Measurements from ENCODE around the gene PODN. TPM values are rescaled to one million over a fixed set of nuclear protein-coding genes. Genes with fewer than 3 reads are reported as not detected.

Gene PODN
- total RNA-seq, 1 experiment from 2014 or later: not detected

DNA sequence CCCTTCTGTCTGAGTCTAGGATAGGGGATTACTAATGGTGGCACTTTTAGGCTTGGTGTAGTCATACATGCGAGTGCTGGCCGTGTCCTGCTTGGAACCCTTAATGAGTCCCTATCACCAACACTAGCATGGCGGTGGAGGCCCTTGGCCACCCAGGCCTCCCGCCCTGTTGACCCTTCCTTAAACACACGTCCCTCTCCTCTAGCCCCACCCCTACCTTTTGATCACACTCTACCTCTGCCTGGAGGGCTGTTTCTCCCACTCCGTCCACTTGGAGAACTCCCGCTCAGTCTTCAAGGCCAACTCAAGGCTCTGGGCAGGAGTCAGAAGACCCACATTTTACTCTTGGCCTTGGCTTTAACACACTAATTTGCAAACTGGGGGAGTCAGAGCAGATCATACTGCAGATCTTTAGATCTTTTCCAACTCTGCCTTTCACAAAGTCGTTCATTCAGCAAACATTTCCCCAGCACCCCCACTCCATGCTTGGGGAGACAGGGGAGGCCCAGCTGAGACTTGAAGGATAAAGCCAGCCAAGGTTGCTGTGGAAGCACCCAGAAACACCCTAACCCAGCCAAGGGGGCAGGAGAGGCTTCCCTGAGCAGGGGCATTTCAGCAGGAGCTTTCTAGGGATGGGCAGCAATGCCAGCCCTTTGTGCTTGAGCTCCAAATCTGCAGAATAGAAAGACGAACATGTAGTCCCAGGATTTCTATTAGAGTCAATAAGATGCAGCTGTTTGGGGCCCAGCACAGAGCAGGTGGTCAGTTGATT is 1.9 kb downstream of the PODN start:
- no TSS peak for BruUV-seq (replicated peaks)
- H3K27me3 Mint-ChIP-seq (ENCODE audit: insufficient read depth, unreplicated experiment): no peaks in the 10 kb centered on the region

DNA sequence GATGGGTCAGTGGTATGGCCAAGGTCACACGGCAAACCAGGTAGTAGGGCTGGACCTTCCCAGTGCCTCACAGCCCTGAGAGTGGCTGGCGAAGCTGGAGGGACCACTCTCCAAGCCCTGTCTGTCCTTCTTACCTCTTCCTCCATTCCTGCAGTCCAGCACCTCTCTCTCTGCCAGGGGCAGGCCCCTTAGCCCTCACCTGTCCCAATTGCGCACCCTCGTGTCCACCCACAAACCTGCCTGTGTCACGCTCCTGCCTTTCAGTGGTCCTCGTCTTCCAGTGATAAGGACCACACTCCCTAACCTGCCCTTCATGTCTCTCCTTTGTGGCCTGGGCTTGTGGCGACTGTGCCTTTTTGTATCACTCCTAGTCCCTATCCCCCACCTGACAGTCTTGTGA is 3.4 kb downstream of the PODN start:
- intact Hi-C loops (cut with micrococcal nuclease; ENCODE audit: unreplicated experiment): loop anchor here (5.0 kb wide), 1 partner anchor 117 kb away; no protein-coding TSS in a partner anchor
- no peak overlapping the region for H3K4me3 ChIP-seq (ENCODE audit: low read depth, low read length)
- no peaks in the 10 kb centered on the region for H3K9me3 ChIP-seq
- TF ChIP-seq, protein P1, sequence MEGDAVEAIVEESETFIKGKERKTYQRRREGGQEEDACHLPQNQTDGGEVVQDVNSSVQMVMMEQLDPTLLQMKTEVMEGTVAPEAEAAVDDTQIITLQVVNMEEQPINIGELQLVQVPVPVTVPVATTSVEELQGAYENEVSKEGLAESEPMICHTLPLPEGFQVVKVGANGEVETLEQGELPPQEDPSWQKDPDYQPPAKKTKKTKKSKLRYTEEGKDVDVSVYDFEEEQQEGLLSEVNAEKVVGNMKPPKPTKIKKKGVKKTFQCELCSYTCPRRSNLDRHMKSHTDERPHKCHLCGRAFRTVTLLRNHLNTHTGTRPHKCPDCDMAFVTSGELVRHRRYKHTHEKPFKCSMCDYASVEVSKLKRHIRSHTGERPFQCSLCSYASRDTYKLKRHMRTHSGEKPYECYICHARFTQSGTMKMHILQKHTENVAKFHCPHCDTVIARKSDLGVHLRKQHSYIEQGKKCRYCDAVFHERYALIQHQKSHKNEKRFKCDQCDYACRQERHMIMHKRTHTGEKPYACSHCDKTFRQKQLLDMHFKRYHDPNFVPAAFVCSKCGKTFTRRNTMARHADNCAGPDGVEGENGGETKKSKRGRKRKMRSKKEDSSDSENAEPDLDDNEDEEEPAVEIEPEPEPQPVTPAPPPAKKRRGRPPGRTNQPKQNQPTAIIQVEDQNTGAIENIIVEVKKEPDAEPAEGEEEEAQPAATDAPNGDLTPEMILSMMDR (IDR thresholded peaks at IDR 0.05; ENCODE audit: insufficient read depth in 1 of 2, low read depth in 1 of 2, low read length in 1 of 2, severe bottlenecking in 1 of 2, unreplicated experiment in 1 of 2): no peak
- no peaks in the 10 kb centered on the region for H3K4me1 Mint-ChIP-seq (ENCODE audit: low read depth, unreplicated experiment)
- ChIA-PET POLR2A (no interaction called here), CTCF (no interaction called here)
- no peak overlapping the region for H3K27ac Mint-ChIP-seq (ENCODE audit: unreplicated experiment)
- no peak for DNase-seq
- H3K36me3 Mint-ChIP-seq (ENCODE audit: insufficient read depth, unreplicated experiment): no peaks in the 10 kb centered on the region
- no peaks in the 10 kb centered on the region for H3K36me3 ChIP-seq (ENCODE audit: control insufficient read depth, insufficient read depth, low read length)
- no peaks in the 10 kb centered on the region for H3K9me3 Mint-ChIP-seq (ENCODE audit: unreplicated experiment)
- no peak overlapping the region for H3K4me3 Mint-ChIP-seq (ENCODE audit: unreplicated experiment)
- no TSS peak for BruUV-seq (replicated peaks)
- no peaks in the 10 kb centered on the region for H3K27me3 Mint-ChIP-seq (ENCODE audit: insufficient read depth, unreplicated experiment)
- no peaks in the 10 kb centered on the region for H3K27me3 ChIP-seq (replicated peaks; ENCODE audit: control insufficient read depth, insufficient read depth, low read length)
- H3K4me1 ChIP-seq: no peaks in the 10 kb centered on the region

More for the DNA sequence above, 1.9 kb downstream of the PODN start:
- no peak overlapping the region for H3K4me3 Mint-ChIP-seq (ENCODE audit: unreplicated experiment)
- no peaks in the 10 kb centered on the region for H3K27me3 ChIP-seq (replicated peaks; ENCODE audit: control insufficient read depth, insufficient read depth, low read length)
- ChIA-PET POLR2A (no interaction called here), CTCF (no interaction called here)
- no peak for DNase-seq
- intact Hi-C loops (cut with micrococcal nuclease; ENCODE audit: unreplicated experiment): no loop called here
- H3K36me3 Mint-ChIP-seq (ENCODE audit: insufficient read depth, unreplicated experiment): no peaks in the 10 kb centered on the region
- H3K4me1 ChIP-seq: no peaks in the 10 kb centered on the region
- TF ChIP-seq, protein P1 (IDR thresholded peaks at IDR 0.05; ENCODE audit: insufficient read depth in 1 of 2, low read depth in 1 of 2, low read length in 1 of 2, severe bottlenecking in 1 of 2, unreplicated experiment in 1 of 2): no peak
- no peaks in the 10 kb centered on the region for H3K9me3 ChIP-seq
- H3K36me3 ChIP-seq (ENCODE audit: control insufficient read depth, insufficient read depth, low read length): no peaks in the 10 kb centered on the region
- H3K4me1 Mint-ChIP-seq (ENCODE audit: low read depth, unreplicated experiment): no peaks in the 10 kb centered on the region
- H3K4me3 ChIP-seq (ENCODE audit: low read depth, low read length): no peak overlapping the region
- no peaks in the 10 kb centered on the region for H3K9me3 Mint-ChIP-seq (ENCODE audit: unreplicated experiment)
- no peak overlapping the region for H3K27ac Mint-ChIP-seq (ENCODE audit: unreplicated experiment)

DNA sequence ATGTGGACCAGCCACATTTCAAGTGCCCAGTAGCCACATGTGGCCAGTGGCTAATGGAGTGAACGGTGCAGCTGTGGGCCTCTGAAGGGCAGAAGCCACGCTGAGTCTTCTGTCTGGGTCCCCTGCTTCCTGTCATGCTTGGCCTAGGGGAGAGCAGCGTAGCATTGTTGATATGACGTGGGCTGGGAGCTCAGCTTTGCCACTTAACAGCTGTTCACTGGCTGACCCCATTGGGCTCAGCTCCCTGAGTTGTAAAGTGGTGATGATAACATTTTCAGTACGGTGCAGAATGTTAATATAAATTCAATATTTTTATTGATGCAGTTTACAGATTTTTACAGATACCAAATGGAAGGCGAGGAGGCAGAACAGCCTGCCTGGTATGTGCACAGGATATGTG is 4.5 kb downstream of the PODN start:
- POLR2A ChIA-PET: no interaction called here
- Mint-ChIP-seq H3K4me3 (ENCODE audit: unreplicated experiment) (no peak overlapping the region), H3K27ac (ENCODE audit: unreplicated experiment) (no peak overlapping the region), H3K9me3 (ENCODE audit: unreplicated experiment) (no peaks in the 10 kb centered on the region), H3K36me3 (ENCODE audit: insufficient read depth, unreplicated experiment) (no peaks in the 10 kb centered on the region), H3K27me3 (ENCODE audit: insufficient read depth, unreplicated experiment) (no peaks in the 10 kb centered on the region), H3K4me1 (ENCODE audit: low read depth, unreplicated experiment) (no peaks in the 10 kb centered on the region)
- DNase-seq: no peak
- H3K9me3 ChIP-seq: no peaks in the 10 kb centered on the region
- no peaks in the 10 kb centered on the region for H3K36me3 ChIP-seq (ENCODE audit: control insufficient read depth, insufficient read depth, low read length)
- H3K4me1 ChIP-seq: no peaks in the 10 kb centered on the region
- CTCF ChIA-PET: no interaction called here
- intact Hi-C loops (cut with micrococcal nuclease; ENCODE audit: unreplicated experiment): loop anchor here (5.0 kb wide), 1 partner anchor 116 kb away; no protein-coding TSS in a partner anchor
- TF ChIP-seq, protein P1 (IDR thresholded peaks at IDR 0.05; ENCODE audit: insufficient read depth in 1 of 2, low read depth in 1 of 2, low read length in 1 of 2, severe bottlenecking in 1 of 2, unreplicated experiment in 1 of 2): no peak
- BruUV-seq (replicated peaks): no TSS peak
- no peaks in the 10 kb centered on the region for H3K27me3 ChIP-seq (replicated peaks; ENCODE audit: control insufficient read depth, insufficient read depth, low read length)
- no peak overlapping the region for H3K4me3 ChIP-seq (ENCODE audit: low read depth, low read length)
